GM18498 (cell line): ENCODE results near the gene ENO1.
A peak's percentile ranks its signal among the peaks of the same experiment; 100 is the strongest.

ENCODE experiments used
- ATAC-seq: cut with Tn5 transposase; IDR thresholded peaks from one replicate; pipeline ENCODE4 v1.9.1; 2021; ENCODE audit warnings: mild to moderate bottlenecking, moderate library complexity; ENCODE audit not compliant: unreplicated experiment

ENO1 gene

DNA sequence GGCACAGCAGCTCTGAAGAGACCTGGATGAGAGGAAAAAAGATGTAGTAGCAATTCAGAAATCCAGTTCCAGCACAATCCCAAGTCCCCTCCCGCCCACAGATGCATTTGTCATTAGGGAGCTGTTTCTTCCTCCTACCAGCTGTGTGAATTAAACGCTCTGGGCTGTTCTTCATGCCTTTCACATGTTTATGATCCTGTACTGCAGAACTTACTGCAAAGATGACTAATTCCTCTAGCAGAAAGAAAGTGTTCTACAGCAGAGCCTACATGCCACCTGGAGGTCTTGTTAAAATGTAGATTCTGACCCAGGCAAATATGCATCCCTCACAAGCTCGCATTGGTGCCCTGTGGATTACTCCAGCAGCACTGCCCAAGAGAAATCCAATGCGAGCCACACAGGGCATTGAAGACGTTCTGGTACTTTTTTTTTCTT, 6.5 kb downstream of the ENO1 start:
- ATAC-seq: no peak

DNA sequence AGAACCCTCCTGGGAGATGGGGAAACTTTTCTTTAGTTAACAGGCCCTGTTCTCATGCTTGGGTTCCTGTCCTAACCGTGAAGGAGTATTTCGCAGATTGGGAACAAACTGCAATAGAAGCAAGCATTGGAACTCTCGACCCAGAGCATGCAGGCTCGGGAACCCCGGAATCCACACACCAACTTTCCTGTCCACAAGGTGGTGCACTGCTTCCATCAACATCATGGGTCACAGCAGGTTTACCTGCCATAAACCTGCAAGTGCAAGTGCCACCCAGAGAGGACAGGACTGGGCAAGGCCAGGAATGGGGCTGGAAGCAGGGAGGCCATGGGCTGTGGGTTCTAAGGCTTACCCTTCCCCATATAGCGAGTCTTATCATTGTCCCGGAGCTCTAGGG, 6.9 kb downstream of the ENO1 start:
- no peak for ATAC-seq

DNA sequence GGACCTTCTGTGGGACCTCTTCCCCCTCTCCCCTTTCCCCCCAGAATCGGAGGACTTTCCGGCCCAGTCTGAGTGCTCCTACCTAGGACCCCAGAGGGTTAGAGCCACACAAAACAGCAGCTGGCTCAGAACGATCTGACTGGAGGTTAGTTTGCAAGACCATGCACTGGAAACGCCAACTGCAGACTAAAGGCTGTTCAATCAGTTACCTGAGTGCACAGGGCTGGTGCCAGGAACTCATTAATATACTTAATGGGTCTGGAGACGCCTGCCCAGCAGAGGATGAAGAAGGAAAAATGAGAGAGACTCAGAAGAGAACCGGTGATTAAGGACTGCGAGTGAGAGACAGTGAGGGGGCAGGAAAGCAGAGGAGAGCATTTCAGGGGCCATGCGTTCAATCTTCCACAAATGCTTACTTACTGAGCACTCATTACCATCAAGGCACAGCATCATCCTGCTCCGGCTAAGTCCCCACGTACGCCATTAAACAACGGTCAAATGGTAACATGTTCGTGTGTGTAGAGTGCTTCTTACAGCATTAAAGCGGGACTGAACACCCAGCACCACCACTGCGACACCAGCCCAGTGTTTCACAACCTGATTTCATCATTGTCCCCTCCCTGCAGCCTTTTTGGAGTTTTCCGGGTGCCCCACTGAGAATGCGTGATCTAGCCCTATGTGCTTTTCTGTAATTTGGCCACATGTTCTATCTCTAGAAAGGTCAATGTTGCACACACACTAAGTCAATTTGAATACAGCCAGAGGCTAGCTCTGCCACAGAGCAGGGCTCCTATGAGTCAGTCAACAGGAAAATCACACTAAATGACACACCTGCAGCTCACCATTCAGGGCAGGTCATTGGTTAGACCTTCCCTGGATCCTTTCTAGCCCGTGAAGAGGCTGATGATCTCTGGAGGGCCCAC, 7.6 kb downstream of the ENO1 start:
- ATAC-seq: no peak

DNA sequence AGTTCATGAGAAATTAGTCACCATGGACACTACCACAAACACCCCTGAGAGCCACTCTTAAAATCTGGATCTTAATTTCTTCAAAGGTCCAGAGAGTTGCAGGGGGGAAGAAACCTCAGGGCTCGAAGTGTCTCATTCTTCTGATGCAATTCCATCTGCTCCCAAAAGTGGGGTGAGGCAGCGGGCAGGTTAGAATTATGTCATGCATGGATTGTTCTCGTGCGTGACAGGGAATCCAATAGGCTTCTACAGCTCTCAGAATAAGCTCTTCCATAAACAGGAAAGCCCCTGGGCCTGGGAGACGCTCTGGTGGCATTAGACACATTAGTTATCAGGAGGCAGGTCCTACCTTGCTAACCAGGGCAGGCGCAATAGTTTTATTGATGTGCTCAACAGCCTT, 8.4 kb downstream of the ENO1 start:
- ATAC-seq: no peak

DNA sequence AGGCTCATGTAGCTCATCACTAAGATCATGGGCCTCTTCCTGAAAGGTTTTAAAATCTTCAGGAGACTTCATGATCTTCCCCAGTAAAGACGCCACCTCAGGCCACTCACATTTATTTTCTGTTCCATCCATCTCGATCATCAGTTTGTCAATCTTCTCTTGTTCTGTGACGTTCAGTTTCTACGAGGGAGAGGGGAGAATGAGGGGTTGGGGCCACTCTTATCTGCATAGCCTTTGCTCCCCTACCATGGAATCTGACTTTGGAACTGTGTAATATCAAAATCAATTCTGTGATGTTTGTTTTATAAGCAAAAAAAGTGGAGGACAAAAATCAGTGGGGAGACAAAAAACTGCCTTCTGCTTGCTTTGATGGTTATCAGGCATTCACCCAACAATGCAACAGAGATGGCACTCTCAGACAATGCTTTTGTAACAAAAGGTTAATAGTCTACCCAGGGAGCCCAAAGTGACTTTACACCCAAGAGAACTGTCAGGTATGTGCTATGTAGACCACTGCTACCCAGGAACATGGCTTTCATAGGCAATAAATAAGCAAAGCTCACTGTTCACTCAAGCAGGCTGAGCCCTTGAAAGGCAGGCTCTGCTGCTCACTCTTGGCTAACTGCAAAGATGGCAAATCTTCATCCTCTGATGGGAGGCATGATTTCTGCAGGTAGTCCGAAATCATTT, 10.5 kb downstream of the ENO1 start:
- ATAC-seq: no peak

DNA sequence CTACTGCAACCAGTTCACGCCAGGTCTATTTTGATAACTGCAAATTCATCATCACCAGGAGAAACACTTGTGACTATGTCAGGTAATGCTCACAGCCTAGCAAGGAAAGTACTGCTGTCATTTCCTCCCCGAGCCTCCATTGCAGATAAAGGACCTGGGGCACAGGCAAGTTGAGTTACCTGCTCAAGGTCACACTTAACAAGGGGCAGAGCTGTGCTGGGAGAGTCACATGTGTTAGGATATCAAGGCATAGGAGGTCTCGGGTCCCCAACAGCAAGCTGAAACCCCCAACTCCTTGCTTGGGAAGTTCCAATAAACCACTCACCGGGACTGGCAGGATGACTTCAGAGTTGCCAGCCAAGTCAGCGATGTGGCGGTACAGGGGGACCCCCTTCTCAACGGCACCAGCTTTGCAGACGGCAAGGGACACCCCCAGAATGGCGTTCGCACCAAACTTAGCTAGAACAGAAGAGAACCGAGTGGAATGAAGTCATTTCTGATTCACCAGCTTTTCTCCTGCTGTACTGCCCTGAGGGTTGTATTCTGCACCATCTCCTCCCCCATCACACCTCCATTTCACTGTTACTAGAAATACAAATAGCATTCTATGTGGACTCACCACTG, 11.6 kb downstream of the ENO1 start:
- ATAC-seq: no peak

DNA sequence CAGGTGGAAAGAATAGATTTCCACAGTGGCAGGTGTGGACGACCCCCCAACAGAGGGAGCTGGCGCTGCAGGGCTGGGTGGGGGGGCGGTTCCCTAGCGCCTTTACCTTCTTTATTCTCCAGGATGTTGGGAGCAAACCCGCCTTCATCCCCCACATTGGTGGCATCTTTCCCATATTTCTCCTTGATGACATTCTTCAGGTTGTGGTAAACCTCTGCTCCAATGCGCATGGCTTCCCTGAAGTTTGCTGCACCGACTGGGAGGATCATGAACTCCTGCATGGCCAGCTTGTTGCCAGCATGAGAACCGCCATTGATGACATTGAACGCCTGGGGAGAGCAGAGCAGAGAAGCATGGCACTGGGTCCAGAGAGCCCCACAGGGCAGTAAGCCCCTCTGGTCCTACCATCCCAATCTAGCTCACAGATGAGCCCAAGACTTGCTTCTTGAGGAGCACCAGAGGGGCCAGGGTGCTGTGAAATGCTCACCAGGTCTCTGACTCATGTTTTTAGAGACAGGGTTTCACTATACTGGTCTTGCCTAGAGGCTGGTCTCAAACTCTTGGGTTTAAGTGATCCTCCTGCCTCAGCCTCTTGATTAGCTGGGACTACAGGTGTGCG, 12.2 kb downstream of the ENO1 start:
- no peak for ATAC-seq

DNA sequence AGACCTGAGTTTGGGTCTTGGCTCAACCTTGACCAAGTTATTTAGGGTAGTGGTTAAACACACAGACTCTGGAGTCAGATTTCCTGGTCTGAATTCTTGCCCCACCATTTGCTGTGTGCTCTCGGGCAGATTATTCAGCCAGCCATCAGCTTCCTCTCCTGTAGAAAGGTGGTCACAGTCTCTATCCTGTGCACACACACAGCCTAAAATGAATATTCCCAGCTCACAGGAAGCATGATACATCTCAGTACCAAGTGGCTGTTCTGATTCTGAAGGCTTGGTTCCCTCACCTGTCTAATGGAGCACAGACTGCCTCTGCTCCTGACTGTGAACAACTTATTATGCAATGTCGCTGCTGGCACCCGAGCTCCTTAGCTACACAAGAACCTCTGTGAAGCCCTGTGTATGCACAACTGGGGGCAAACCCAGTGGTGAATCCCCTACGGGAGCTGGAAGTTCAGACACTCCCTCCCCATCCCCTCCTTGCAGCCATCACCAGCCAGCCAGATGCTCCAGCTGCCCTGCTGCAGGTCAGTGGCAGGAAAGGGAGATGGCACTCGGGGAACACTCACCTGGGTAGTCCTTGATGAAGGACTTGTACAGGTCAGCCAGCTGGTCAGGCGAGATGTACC, 13.7 kb downstream of the ENO1 start:
- no peak for ATAC-seq

DNA sequence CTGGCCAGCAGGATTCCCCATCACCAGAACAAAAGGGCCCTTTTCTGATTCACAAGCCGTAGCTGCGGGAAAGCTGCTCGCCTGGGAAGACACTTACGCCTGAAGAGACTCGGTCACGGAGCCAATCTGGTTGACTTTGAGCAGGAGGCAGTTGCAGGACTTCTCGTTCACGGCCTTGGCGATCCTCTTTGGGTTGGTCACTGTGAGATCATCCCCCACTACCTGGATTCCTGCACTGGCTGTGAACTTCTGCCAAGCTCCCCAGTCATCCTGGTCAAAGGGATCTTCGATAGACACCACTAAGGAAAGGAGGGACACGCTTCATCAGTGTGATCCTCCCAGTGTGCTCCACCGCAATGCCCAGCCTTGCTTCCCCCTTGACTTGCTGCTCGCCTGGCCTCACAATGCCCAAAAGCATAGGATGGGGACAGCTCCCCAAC, 14.7 kb downstream of the ENO1 start:
- no peak for ATAC-seq

DNA sequence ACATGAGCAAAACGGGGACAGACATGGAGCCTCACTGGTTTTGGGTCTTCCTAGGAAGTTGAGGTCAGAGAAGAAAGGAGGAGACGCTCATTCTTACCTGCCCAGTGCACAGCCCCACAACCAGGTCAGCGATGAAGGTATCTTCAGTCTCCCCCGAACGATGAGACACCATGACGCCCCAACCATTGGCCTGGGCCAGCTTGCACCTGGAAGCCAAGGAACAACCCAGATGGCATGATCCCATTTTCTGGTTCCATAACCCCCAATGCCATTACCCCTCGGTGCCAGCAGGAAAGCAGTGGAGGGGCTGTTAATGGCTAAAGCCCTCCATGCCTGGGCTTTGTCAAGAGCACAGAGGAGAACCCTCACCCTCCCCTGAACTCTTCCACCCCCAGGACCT, 15.3 kb downstream of the ENO1 start:
- ATAC-seq: no peak

DNA sequence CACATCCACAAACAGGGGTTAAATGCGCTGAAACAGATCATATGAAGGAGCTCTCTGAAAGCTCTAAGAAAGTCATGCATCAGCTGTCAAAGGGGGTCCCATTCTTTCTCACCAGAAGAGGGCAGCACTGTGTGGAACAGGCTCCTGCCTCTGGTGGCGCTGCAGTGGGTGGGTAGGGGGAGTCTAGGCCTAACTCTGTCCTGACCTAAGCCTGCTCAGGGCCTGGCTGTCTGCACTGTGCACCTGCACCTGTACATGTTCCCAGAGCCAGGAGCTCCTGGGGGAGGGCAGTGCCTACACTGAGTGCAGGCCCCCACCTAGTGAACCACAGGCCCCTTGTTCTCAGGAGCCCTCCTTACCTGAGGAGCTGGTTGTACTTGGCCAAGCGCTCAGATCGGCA, 16.0 kb downstream of the ENO1 start:
- no peak for ATAC-seq

DNA sequence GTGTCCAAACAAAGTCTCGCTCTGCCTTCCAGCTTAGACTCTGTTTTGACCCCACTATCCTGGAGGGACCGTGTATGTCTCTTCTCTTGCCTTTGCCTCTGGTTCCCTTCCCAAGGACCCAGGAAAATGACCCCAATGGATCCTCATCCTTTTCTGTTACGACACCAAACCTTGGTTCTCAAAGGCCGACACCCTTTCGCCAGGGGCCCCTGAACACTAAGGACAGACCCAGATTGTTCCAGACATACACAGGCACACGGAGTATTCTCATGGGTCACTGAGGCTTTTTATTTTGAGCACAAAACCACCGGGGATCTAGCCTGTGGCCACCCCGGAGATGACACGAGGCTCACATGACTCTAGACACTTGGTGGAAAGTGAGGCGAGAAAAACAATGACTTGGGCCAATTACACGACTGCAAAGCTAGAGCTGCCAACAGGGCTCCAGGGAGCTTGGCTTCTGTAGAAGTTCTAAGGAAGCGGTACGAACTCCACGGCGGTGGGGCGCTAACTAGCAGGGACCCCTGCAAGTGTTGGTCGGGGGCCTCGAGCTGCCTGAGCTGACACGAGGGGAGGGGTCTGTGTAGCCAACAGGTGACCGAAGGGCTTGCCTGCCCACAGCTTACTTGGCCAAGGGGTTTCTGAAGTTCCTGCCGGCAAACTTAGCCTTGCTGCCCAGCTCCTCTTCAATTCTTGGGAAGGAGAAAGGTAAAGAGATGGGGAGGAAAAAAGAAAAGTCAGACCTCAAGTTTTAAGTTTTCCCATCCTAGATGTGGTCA, 17.6 kb downstream of the ENO1 start:
- no peak for ATAC-seq

DNA sequence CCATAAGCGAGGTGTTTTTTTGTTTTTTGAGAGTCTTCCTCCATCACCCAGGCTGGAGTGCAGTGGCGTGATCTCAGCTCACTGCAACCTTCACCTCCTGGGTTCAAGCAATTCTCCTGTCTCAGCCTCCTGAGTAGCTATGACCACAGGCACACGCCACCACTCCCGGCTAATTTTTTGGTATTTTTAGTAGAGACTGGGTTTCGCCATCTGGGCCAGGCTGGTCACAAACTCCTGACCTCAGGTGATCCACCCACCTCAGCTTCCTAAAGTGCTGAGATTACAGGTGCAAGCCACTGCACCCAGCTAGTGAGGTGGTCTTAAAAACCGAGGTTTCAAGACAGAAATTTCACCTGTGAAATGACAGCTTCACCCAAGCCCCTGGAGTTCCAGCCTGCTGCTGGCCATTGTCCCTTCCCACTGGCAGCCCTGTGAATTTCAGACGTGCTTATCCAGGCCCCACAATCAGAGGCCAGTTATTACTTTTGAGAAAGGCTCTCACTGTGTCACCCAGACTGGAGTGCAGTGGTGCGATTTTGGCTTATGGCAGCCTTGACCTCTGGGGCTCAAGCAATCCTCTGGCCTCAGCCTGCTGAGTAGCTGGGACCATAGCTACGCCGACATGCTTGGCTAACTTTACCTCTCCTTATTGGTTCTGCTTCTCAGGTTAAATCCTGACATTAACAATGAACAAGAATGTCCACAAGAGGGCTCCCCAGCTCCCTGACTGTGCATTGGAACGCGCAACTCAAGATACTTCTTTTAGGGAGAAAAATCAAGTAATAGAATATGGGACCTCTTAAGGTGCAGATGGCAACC, 19.4 kb downstream of the ENO1 start:
- no peak for ATAC-seq

DNA sequence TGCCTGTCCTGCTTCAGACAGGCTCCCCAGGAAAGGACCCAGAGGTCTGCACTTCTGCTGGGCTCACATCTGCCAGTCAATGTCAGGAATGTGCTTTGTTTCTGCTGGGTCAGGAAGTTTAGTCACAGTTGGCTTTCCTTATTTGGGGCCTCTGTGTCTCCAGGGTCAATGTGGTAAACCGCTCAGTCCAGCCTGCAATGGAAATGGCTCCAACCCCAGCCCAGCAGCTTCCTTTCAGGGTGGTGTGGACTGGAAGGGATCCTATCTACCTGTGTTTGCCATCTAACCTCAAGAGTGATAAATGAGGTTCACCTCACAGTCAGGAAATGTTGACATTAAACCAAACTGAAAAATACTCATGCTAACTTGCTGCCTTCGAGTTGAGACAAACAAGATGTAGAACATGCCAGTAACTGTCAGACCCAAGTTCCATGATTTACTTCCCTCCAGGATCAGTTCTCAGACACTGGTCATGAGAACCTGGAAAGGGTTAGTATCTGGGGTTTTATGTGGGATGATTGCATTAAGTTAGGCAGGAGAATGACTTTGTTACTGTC, 20.3 kb downstream of the ENO1 start:
- no peak for ATAC-seq

DNA sequence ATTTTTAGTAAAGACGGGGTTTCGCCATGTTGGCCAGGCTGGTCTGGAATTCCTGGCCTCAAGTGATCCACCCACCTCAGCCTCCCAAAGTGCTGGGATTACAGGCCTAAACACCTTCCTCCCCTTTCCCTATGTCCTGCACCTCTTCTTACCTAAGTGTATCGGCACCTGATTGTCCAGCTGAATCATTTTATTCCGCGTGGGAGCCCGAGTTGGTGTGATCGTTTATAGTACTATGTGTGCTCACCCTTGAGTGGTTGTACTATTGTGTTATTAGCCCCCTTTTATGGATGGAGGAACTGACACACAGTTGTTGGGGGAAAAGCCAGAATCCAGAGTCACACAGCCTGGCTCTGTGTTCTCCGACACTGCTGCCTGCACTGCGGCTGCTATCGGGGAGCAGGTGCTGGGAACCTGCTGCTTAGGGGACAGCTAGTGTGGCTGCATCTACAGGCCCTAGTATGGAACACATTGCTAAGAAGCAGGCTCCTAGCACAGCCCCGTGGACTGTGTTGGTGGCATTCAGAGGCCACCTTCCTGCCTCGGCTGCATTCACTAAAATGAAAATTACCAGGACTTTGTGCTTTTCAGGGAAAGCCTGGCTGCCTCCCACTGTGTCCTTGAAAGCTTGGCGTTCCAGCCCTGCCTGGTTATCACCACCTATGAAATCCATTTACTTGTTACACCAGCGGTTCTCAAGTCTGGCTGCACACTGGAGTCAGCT, 21.6 kb downstream of the ENO1 start:
- no peak for ATAC-seq

DNA sequence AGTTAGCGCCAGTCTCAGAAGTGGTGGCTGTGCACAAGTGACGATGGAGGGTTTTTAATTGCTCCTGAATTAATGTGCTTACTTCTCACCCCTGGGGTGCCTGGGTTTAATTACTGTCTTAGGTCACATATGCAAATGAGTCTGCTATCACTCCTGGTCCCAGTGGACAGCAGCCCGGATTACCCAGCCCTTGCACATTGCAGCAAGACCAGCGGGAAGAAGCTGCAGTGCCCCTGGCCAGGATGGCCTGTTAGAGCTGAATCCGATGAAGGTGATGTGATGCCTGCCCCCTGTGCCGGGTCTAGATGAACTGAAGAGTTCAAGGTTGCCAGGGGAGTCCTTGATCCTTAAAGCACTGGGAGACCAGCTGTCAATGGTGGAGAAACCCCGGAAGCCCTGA, 24.2 kb downstream of the ENO1 start:
- ATAC-seq: no peak

DNA sequence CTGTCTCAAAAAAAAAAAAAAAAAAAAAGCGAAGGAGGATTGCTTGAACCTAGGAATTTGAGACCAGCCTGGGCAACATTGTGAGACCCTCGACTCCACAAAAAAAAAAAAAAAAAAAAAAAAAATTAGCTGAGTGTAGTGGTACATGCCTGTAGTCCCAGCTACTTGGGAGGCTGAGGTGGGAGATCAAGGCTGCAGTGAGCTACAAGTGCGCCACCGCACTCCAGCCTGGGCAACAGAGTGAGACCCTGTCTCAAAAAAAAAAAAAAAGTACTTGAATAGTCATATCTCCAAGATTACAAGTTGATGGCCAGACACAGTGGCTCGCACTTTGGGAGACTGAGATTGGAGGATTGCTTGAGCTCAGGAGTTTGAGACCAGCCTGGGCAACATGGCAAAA, 27.4 kb downstream of the ENO1 start:
- ATAC-seq: no peak

DNA sequence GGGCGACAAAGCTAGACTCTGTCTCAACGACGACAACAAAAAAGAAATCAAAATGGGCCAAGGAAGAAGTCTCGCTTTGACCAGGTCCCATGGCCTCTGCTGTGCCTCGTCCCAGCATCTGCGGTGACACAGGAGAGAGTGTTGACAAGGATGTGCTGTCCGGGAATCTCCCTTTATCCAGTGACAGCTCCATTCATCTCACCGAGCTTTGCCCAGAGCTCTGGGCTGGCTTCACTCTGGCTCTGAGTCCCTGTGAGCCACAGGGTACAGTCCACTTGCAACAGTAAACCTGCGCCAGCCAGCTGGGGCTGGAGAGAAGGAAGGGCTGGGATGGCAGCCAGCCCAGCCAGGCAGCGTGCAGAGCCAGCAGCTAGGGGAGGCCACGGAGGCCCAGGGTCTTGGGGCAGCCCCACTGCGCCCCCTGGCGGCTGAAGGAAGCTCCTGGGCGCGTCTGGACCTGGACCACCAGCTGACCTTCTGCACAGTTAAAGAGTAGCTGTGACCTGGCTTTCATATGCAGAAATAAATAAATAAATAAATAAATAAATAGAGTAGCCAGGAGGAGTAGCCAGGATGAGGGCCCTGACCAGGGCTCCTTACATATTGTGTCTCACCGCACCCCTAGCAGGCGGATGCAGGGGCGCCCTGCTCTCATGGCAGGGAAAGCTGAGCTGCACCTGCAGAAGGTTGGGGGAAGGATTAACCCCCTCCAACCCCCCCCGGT, 29.7 kb downstream of the ENO1 start:
- ATAC-seq: peak; percentile 70
